GM19372 (cell line): ENCODE data around the gene WDR74.
A peak's percentile ranks its signal among the peaks of the same experiment; 100 is the strongest.
"Not testable (repeated sequence)": the region's sequence is repeated elsewhere in the genome, so short reads cannot be mapped to it uniquely, and the experiment has no call there.

ENCODE experiments used
- ATAC-seq: cut with Tn5 transposase; IDR thresholded peaks from one replicate; pipeline ENCODE4 v1.9.1; 2021; ENCODE audit warnings: mild to moderate bottlenecking, low read depth, moderate library complexity; ENCODE audit not compliant: unreplicated experiment

The WDR74 gene

GRCh38 chr11:62860835-62861563 lies 21.6 kb upstream of the WDR74 start:
- ATAC-seq = no peak

- not testable (repeated sequence) for ATAC-seq
Observed at GRCh38 chr11:62859281-62859703, 19.9 kb upstream of the WDR74 start.

GRCh38 chr11:62858201-62858600 lies 18.8 kb upstream of the WDR74 start:
- no peak for ATAC-seq

GRCh38 chr11:62857541-62857982 lies 18.2 kb upstream of the WDR74 start:
- no peak for ATAC-seq

- no peak for ATAC-seq
Observed at GRCh38 chr11:62856333-62856895, 17.0 kb upstream of the WDR74 start.

- ATAC-seq = peak; percentile 91
Observed at GRCh38 chr11:62855571-62856332, 16.4 kb upstream of the WDR74 start.

- ATAC-seq = no peak
Observed at GRCh38 chr11:62854825-62855570, 15.6 kb upstream of the WDR74 start.

- no peak for ATAC-seq
Observed at GRCh38 chr11:62854013-62854824, 14.8 kb upstream of the WDR74 start.

GRCh38 chr11:62853279-62853965 lies 14.0 kb upstream of the WDR74 start:
- ATAC-seq = no peak

GRCh38 chr11:62852523-62853188 lies 13.3 kb upstream of the WDR74 start:
- ATAC-seq = no peak

- no peak for ATAC-seq
Observed at GRCh38 chr11:62851807-62852522, 12.6 kb upstream of the WDR74 start.

- ATAC-seq = no peak
Observed at GRCh38 chr11:62850911-62851806, 11.8 kb upstream of the WDR74 start.

- no peak for ATAC-seq
Observed at GRCh38 chr11:62847767-62848314, 8.5 kb upstream of the WDR74 start.

- no peak for ATAC-seq
Observed at GRCh38 chr11:62846177-62846576, 6.8 kb upstream of the WDR74 start.

- no peak for ATAC-seq
Observed at GRCh38 chr11:62844154-62844553, 4.8 kb upstream of the WDR74 start.

GRCh38 chr11:62843466-62843865 lies 4.1 kb upstream of the WDR74 start:
- ATAC-seq = no peak

GRCh38 chr11:62842891-62843290 lies 3.5 kb upstream of the WDR74 start:
- ATAC-seq = not testable (repeated sequence)
